Neuronal stem cell (in vitro differentiated cells): Measurements from ENCODE around the gene CISD3.

ENCODE experiments used
- DNase-seq: peaks from one replicate; pipeline ENCODE4 v3.0.0-alpha.2; 2013; ENCODE audit warnings: low spot score
- H2AFZ ChIP-seq: one replicate; pipeline ENCODE4 v1.6.1; 2013; ENCODE audit warnings: mild to moderate bottlenecking, low read length, inconsistent platforms
- H2AK5ac ChIP-seq: 2 replicates; pipeline ENCODE4 v1.6.1; 2013; ENCODE audit warnings: low read depth, mild to moderate bottlenecking, inconsistent platforms, low read length, moderate library complexity, mixed read lengths
- H2BK120ac ChIP-seq: 2 replicates; pipeline ENCODE4 v1.6.1; 2013; ENCODE audit warnings: low read depth, mild to moderate bottlenecking, inconsistent platforms, low read length, moderate library complexity, mixed read lengths
- H2BK12ac ChIP-seq: one replicate; pipeline ENCODE4 v1.6.1; 2013; ENCODE audit warnings: low read length, inconsistent platforms
- H2BK15ac ChIP-seq: 2 replicates; pipeline ENCODE4 v1.6.1; 2013; ENCODE audit warnings: mild to moderate bottlenecking, low read length, inconsistent platforms, mixed read lengths
- H2BK5ac ChIP-seq: one replicate; pipeline ENCODE4 v1.6.1; 2013; ENCODE audit warnings: inconsistent platforms, mild to moderate bottlenecking, low read length, moderate library complexity
- H3K14ac ChIP-seq: one replicate; pipeline ENCODE4 v1.6.1; 2013; ENCODE audit warnings: low read length, inconsistent platforms
- H3K18ac ChIP-seq: 2 replicates; pipeline ENCODE4 v1.6.1; 2013; ENCODE audit warnings: low read length, inconsistent platforms
- H3K23ac ChIP-seq: 2 replicates; pipeline ENCODE4 v1.6.1; 2013; ENCODE audit warnings: low read depth, mild to moderate bottlenecking, mixed read lengths, low read length, inconsistent platforms; ENCODE audit not compliant: poor library complexity
- H3K27ac ChIP-seq: replicated peaks from 3 replicates; pipeline ENCODE4 v1.5.1; 2013; ENCODE audit warnings: low read length, inconsistent platforms
- H3K27me3 ChIP-seq, 3 experiments: 2 replicates each; pipeline ENCODE4 v1.6.1; 2013; ENCODE audit warnings: low read length in 3 of 3, mild to moderate bottlenecking in 2 of 3, inconsistent platforms in 1 of 3, low read depth in 1 of 3, mixed read lengths in 1 of 3, moderate library complexity in 1 of 3; ENCODE audit not compliant: control insufficient read depth in 3 of 3, insufficient read depth in 3 of 3
- H3K36me3 ChIP-seq, 2 donors: replicated peaks in 1 of 2; 2 replicates each; pipeline ENCODE4 v1.6.1; 2013; ENCODE audit warnings: low read length in 2 of 2; ENCODE audit not compliant: control insufficient read depth in 2 of 2, insufficient read depth in 2 of 2
- H3K4ac ChIP-seq: 2 replicates; pipeline ENCODE4 v1.6.1; 2013; ENCODE audit warnings: inconsistent platforms, mild to moderate bottlenecking, low read length, moderate library complexity
- H3K4me1 ChIP-seq, 2 donors: 1 replicate in 1 of 2; 2 replicates in 1 of 2; pipeline ENCODE4 v1.6.1; 2013; ENCODE audit warnings: low read length in 2 of 2, low read depth in 1 of 2; ENCODE audit not compliant: control insufficient read depth in 2 of 2, insufficient read depth in 1 of 2
- H3K4me2 ChIP-seq: one replicate; pipeline ENCODE4 v1.6.1; 2013; ENCODE audit warnings: mild to moderate bottlenecking, low read length, inconsistent platforms; ENCODE audit not compliant: insufficient read depth, poor library complexity, severe bottlenecking
- H3K4me3 ChIP-seq, 2 donors: 2 replicates each; pipeline ENCODE4 v1.5.1; 2013; ENCODE audit warnings: low read length in 2 of 2, mild to moderate bottlenecking in 2 of 2, inconsistent platforms in 1 of 2, moderate library complexity in 1 of 2
- H3K79me1 ChIP-seq: one replicate; pipeline ENCODE4 v1.6.1; 2013; ENCODE audit warnings: low read depth, mild to moderate bottlenecking, inconsistent platforms, low read length, moderate library complexity
- H3K9ac ChIP-seq: one replicate; pipeline ENCODE4 v1.6.1; 2013; ENCODE audit warnings: mild to moderate bottlenecking, low read depth, low read length, inconsistent platforms; ENCODE audit not compliant: poor library complexity
- H3K9me3 ChIP-seq, 2 donors: replicated peaks in 1 of 2; 2 replicates each; pipeline versions ENCODE3 to v1.6.1; 2013; ENCODE audit warnings: low read length in 2 of 2, mild to moderate bottlenecking in 2 of 2, inconsistent platforms in 1 of 2, low read depth in 1 of 2, mixed read lengths in 1 of 2, moderate library complexity in 1 of 2; ENCODE audit not compliant: control insufficient read depth in 2 of 2, insufficient read depth in 1 of 2
- H4K8ac ChIP-seq: one replicate; pipeline ENCODE4 v1.6.1; 2013; ENCODE audit warnings: low read depth, mild to moderate bottlenecking, inconsistent platforms, low read length, moderate library complexity
- H4K91ac ChIP-seq: one replicate; pipeline ENCODE4 v1.6.1; 2013; ENCODE audit warnings: low read length, low read depth, mild to moderate bottlenecking, inconsistent platforms; ENCODE audit not compliant: poor library complexity
- WGBS, 2 donors: extraction: QIAGEN DNeasy Blood & Tissue Kit; methylation state at CpG; one replicate each; pipeline ENCODE4 v1.1.7; 2013; ENCODE audit warnings: missing lambda C conversion rate in 2 of 2, mixed read lengths in 1 of 2; ENCODE audit not compliant: insufficient read length in 2 of 2, insufficient replicate concordance in 1 of 2; ENCODE audit errors: extremely low coverage in 2 of 2; 5-methylcytosine and 5-hydroxymethylcytosine counted together

Gene CISD3

DNA sequence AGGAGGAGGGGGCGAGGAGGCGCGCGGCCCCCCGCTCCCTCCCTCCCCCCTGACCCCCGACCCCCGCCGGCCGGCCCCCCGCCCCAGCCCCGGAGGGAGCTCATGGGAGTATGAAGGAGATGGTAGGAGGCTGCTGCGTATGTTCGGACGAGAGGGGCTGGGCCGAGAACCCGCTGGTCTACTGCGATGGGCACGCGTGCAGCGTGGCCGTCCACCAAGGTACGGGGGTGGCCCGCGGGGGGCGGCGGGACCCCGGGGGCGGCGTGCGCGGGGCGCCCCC, 24.7 kb upstream of the CISD3 start:
- no peak overlapping the region for H4K91ac ChIP-seq
- peak overlapping the region; percentile 73 to 84 for H3K4me3 ChIP-seq
- H3K27ac ChIP-seq: no peak overlapping the region
- H4K8ac ChIP-seq: no peak overlapping the region
- H3K79me1 ChIP-seq: peaks cover 2% of the 10 kb centered on the region
- H3K14ac ChIP-seq: no peak overlapping the region
- no peak overlapping the region for H2AK5ac ChIP-seq
- H2BK120ac ChIP-seq: no peak overlapping the region
- peaks cover 0 to 52% (median 18%) of the 10 kb centered on the region in 3 experiments for H3K27me3 ChIP-seq
- H3K4me1 ChIP-seq: peaks cover 20 to 23% of the 10 kb centered on the region in 2 donors
- peak overlapping the region; percentile 67 for H2AFZ ChIP-seq
- H2BK12ac ChIP-seq: no peak overlapping the region
- H3K9me3 ChIP-seq: no peaks in the 10 kb centered on the region
- H3K9ac ChIP-seq: peak overlapping the region; percentile 73
- peak overlapping the region; percentile 40 for H3K23ac ChIP-seq
- WGBS, 2 donors: no CpG with 5 or more reads among the region's 32 CpGs
- H2BK15ac ChIP-seq: peak overlapping the region; percentile 50
- peak overlapping the region; percentile 77 for H3K18ac ChIP-seq
- peak overlapping the region; percentile 84 for H3K4me2 ChIP-seq
- no peak overlapping the region for H2BK5ac ChIP-seq
- no peak overlapping the region for H3K4ac ChIP-seq
- peaks cover 3 to 33% of the 10 kb centered on the region in 2 donors for H3K36me3 ChIP-seq
- no peak for DNase-seq

DNA sequence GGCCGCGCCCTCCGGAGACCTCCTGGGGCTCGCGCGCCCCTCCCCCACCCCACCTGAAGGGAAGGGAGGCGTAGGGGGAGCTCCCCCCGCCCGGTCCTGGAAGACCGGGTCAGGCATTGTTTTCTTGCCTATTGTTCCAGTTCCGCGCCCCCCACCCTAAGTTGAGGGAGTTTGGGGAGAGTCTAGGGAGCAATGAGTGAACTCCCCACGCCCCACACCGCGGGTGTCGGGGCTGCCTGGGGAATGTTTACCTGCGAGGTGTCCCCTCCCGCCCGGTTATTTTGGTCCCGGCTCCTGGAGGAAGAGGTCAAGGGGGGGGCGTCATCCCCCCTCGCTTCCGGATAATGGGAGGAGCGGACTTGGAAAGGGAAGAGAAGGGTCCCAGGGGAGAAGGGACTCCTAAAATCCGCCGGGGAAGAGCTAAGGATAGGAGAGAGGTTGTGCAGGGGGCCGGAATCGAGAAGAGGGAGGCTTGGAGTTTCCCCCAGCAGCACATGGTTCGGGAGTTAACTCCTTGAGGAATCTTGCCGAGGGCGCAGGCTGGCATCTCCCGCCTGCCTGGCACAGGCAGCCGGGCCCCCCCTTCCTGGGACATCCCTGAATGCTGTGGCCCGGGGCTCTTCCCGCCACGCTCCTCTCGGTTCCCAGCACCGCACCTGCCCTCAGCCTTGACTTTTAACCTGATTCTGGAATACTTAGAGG, 24.2 kb upstream of the CISD3 start:
- Histone ChIP-seq H3K23ac (peak overlapping the region; percentile 40), H2BK5ac (no peak overlapping the region), H3K4ac (no peak overlapping the region), H3K4me1 (peaks cover 20 to 23% of the 10 kb centered on the region in 2 donors), H3K27me3 (peaks cover 0 to 48% (median 18%) of the 10 kb centered on the region in 3 experiments), H2BK15ac (peak overlapping the region; percentile 50), H4K91ac (no peak overlapping the region), H3K27ac (no peak overlapping the region), H3K9ac (peak overlapping the region; percentile 73), H3K18ac (peak overlapping the region; percentile 77), H3K36me3 (peaks cover 3 to 38% of the 10 kb centered on the region in 2 donors), H2AK5ac (peak overlapping the region; percentile 79), H3K4me2 (peak overlapping the region; percentile 84), H2BK120ac (no peak overlapping the region), H3K79me1 (peaks cover 2% of the 10 kb centered on the region), H3K14ac (no peak overlapping the region), H2AFZ (peak overlapping the region; percentile 67), H2BK12ac (no peak overlapping the region), H3K9me3 (no peaks in the 10 kb centered on the region), H4K8ac (no peak overlapping the region), H3K4me3 (peak overlapping the region; percentile 73 to 84)
- no CpG with 5 or more reads among the region's 38 CpGs for WGBS, 2 donors
- DNase-seq: peak; percentile 41

DNA sequence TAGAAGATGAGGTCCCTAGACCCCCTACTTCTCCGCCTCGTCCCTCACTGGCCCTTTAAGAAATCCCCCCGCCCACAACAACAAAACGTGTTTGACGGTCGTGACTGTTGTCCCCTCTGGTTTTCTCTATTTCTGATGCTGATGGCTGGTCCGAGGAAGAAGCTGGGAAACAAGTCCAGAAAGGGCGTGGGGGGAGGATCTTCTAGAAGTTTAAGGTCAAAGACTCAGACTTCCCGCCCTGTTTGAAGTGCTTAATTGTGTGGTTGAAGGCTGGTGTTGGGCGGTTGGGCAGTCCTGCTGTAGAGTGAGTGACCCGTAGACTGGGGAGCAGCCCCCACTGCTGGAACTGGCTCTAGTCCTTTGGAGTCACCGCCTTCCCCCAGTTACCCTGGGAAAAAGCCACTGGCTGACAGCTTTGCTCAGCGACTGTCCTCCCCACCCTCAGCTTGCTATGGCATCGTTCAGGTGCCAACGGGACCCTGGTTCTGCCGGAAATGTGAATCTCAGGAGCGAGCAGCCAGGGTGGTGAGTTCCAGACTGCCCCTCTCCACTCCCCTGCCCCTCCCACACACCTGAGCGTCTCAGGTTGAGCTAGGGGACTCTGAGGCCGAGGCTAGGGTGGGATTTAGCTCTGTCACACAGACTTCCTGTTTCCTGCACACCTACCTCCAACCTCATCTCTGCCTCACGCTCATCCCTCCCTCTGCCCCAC, 23.5 kb upstream of the CISD3 start:
- H3K36me3 ChIP-seq: peaks cover 3 to 41% of the 10 kb centered on the region in 2 donors
- no peak overlapping the region for H3K27ac ChIP-seq
- no peak overlapping the region for H3K23ac ChIP-seq
- peak overlapping the region; percentile 67 for H2AFZ ChIP-seq
- peaks cover 2% of the 10 kb centered on the region for H3K79me1 ChIP-seq
- no peak overlapping the region for H3K4ac ChIP-seq
- peaks cover 17 to 20% of the 10 kb centered on the region in 2 donors for H3K4me1 ChIP-seq
- peaks cover 0 to 41% (median 14%) of the 10 kb centered on the region in 3 experiments for H3K27me3 ChIP-seq
- DNase-seq: no peak
- H4K91ac ChIP-seq: no peak overlapping the region
- H2BK120ac ChIP-seq: no peak overlapping the region
- no peak overlapping the region for H2BK5ac ChIP-seq
- no peak overlapping the region for H3K14ac ChIP-seq
- H3K4me3 ChIP-seq: peak overlapping the region; percentile 73 to 84
- H3K18ac ChIP-seq: no peak overlapping the region
- no peak overlapping the region for H2BK15ac ChIP-seq
- no peaks in the 10 kb centered on the region for H3K9me3 ChIP-seq
- WGBS, 2 donors: no CpG with 5 or more reads among the region's 20 CpGs
- H2AK5ac ChIP-seq: peak overlapping the region; percentile 79
- no peak overlapping the region for H3K9ac ChIP-seq
- H4K8ac ChIP-seq: no peak overlapping the region
- peak overlapping the region; percentile 84 for H3K4me2 ChIP-seq
- no peak overlapping the region for H2BK12ac ChIP-seq

DNA sequence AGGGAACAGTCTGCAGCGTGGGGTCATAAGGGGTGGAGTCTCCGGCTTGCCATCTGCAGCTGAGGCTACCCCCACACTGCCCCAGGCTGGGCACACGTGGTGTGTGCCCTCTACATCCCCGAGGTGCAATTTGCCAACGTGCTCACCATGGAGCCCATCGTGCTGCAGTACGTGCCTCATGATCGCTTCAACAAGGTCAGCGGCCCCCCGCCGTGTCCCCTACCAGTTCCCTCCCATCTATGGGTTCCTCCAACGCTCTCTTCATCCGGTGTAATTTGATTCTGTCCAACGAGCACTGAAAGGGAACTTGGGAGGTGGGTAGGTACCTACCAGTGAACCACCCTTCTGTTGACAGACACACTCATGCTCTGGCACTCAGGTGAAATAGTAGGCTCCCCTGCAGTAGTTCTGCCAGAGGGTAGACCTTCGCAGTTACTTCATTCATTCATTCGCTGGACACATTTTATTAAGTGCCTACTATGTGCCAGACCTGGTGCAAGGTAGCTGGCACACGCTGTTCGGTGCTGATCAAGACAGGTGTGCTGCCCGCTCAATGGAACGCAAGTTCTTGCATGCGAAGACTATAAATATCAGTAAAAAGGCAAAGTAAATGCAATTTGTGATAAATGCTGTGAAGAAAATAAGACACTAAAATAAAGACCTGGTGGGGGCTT, 22.3 kb upstream of the CISD3 start:
- Histone ChIP-seq H2BK12ac (no peak overlapping the region), H3K23ac (no peak overlapping the region), H2BK5ac (peak overlapping the region; percentile 80), H3K9ac (no peak overlapping the region), H3K4me2 (no peak overlapping the region), H2BK120ac (no peak overlapping the region), H3K9me3 (no peaks in the 10 kb centered on the region), H3K4me1 (peaks cover 15 to 18% of the 10 kb centered on the region in 2 donors), H3K36me3 (peaks cover 7 to 53% of the 10 kb centered on the region in 2 donors), H3K27me3 (peaks cover 0 to 32% (median 11%) of the 10 kb centered on the region in 3 experiments), H4K8ac (no peak overlapping the region), H2BK15ac (no peak overlapping the region), H3K4ac (no peak overlapping the region), H4K91ac (no peak overlapping the region), H3K4me3 (no peak overlapping the region), H2AFZ (no peak overlapping the region), H2AK5ac (peak overlapping the region; percentile 51), H3K14ac (peak overlapping the region; percentile 12), H3K18ac (no peak overlapping the region), H3K79me1 (peaks cover 2% of the 10 kb centered on the region), H3K27ac (no peak overlapping the region)
- no peak for DNase-seq
- WGBS, 2 donors: no CpG with 5 or more reads among the region's 21 CpGs
